B cell (primary cell): ENCODE results near the gene CKMT2. TPM values are rescaled to one million over a fixed set of nuclear protein-coding genes. Genes with fewer than 3 reads are reported as not detected.

ENCODE experiments used
- ATAC-seq: fragments of 200-7000 bp; cut with Tn5 transposase; one replicate; pipeline ENCODE4 v1.10.0; 2021; ENCODE audit warnings: low read depth, mild to moderate bottlenecking, moderate number of reproducible peaks, moderate library complexity
- CTCF ChIA-PET: fragments of 350-600 bp; sonication (Branson Sonifier 250); formaldehyde crosslinking; loops from one replicate; lab custom pipeline; 2021; ENCODE audit warnings: antibody characterized with exemption, inconsistent platforms; lab: Charles Lee
- POLR2A ChIA-PET: fragments of 350-600 bp; sonication (Branson Sonifier 250); formaldehyde crosslinking; loops from one replicate; lab custom pipeline; 2021; ENCODE audit warnings: antibody characterized with exemption; lab: Charles Lee
- DNase-seq: peaks from one replicate; pipeline ENCODE4 v3.0.0; 2013
- H2AFZ ChIP-seq: 2 replicates; pipeline ENCODE4 v1.6.1; 2012; ENCODE audit warnings: mild to moderate bottlenecking, low read depth, low read length; ENCODE audit not compliant: insufficient read depth, poor library complexity, severe bottlenecking
- H3K27ac ChIP-seq, 2 donors: 1 replicate in 1 of 2; 2 replicates in 1 of 2; pipeline ENCODE4 v1.5.1; 2012 to 2013; ENCODE audit warnings: low read length in 2 of 2, mild to moderate bottlenecking in 2 of 2, moderate library complexity in 1 of 2
- H3K27me3 ChIP-seq, 4 experiments: fragments of 200-600 bp in 1 of 4; sonication (generic) in 1 of 4; replicated peaks in 1 of 4; 1 replicate in 2 of 4; 2 replicates in 2 of 4; pipeline versions ENCODE4 v1.6.1 to v1.7.0; 2013 to 2016; ENCODE audit warnings: low read length in 3 of 4, mild to moderate bottlenecking in 2 of 4, mixed read lengths in 1 of 4, moderate library complexity in 1 of 4; ENCODE audit not compliant: insufficient read depth in 4 of 4, control insufficient read depth in 3 of 4; ENCODE audit errors: control extremely low read depth in 1 of 4
- H3K36me3 ChIP-seq, 2 experiments: replicated peaks in 1 of 2; 1 replicate in 1 of 2; 2 replicates in 1 of 2; pipeline versions ENCODE4 v1.6.1 to v1.7.1; 2013; ENCODE audit warnings: low read length in 1 of 2; ENCODE audit not compliant: insufficient read depth in 2 of 2, control insufficient read depth in 1 of 2; ENCODE audit errors: control extremely low read depth in 1 of 2, extremely low read depth in 1 of 2
- H3K4me1 ChIP-seq, 2 donors: fragments of 200-600 bp in 1 of 2; sonication (generic) in 1 of 2; 1 replicate in 1 of 2; 2 replicates in 1 of 2; pipeline versions ENCODE4 v1.5.1 to v1.6.1; 2013 to 2017; ENCODE audit warnings: low read length in 2 of 2; ENCODE audit not compliant: control insufficient read depth in 2 of 2, insufficient read depth in 2 of 2
- H3K4me2 ChIP-seq: replicated peaks from 2 replicates; pipeline ENCODE3; 2012; ENCODE audit warnings: mild to moderate bottlenecking, low read depth, low read length; ENCODE audit not compliant: poor library complexity, severe bottlenecking
- H3K4me3 ChIP-seq, 5 experiments: fragments of 200-600 bp in 1 of 5; sonication (generic) in 1 of 5; 1 replicate in 3 of 5; 2 replicates in 2 of 5; pipeline versions ENCODE4 v1.5.1 to v1.7.0; 2011 to 2016; ENCODE audit warnings: low read length in 4 of 5, mild to moderate bottlenecking in 4 of 5, low read depth in 2 of 5, control low read depth in 1 of 5, moderate library complexity in 1 of 5; ENCODE audit not compliant: insufficient read depth in 1 of 5; ENCODE audit errors: control extremely low read depth in 1 of 5, extremely low read depth in 1 of 5
- H3K79me2 ChIP-seq: fragments of 200-600 bp; sonication (generic); one replicate; pipeline ENCODE4 v1.6.0; 2016; ENCODE audit warnings: low read length; ENCODE audit not compliant: control insufficient read depth, insufficient read depth
- H3K9ac ChIP-seq: fragments of 200-600 bp; sonication (generic); 2 replicates; pipeline ENCODE4 v1.6.1; 2017; ENCODE audit warnings: mild to moderate bottlenecking, low read length, moderate library complexity
- H3K9me3 ChIP-seq, 3 donors: one replicate each; pipeline versions ENCODE4 v1.6.1 to v1.7.1; 2013; ENCODE audit warnings: low read length in 2 of 3; ENCODE audit not compliant: control insufficient read depth in 2 of 3, insufficient read depth in 1 of 3; ENCODE audit errors: control extremely low read depth in 1 of 3
- H4K20me1 ChIP-seq: 2 replicates; pipeline ENCODE4 v1.6.0; 2012; ENCODE audit warnings: mild to moderate bottlenecking, low read length; ENCODE audit not compliant: insufficient read depth, control insufficient read depth, poor library complexity, severe bottlenecking
- H3K27ac Mint-ChIP-seq: one replicate; pipeline ENCODE4 v1.8.0; 2021; ENCODE audit warnings: mixed read lengths
- H3K27me3 Mint-ChIP-seq: one replicate; pipeline ENCODE4 v1.8.0; 2021; ENCODE audit warnings: mixed read lengths
- H3K4me1 Mint-ChIP-seq: one replicate; pipeline ENCODE4 v1.8.0; 2021; ENCODE audit warnings: mixed read lengths
- H3K4me3 Mint-ChIP-seq: one replicate; pipeline ENCODE4 v1.8.0; 2021; ENCODE audit warnings: mixed read lengths
- H3K9me3 Mint-ChIP-seq: one replicate; pipeline ENCODE4 v1.8.0; 2022; ENCODE audit warnings: mixed read lengths; ENCODE audit not compliant: insufficient read depth
- CTCF ChIP-seq: fragments of 200-600 bp; IDR thresholded peaks from one replicate; pipeline ENCODE4 v1.8.0; 2022; ENCODE audit warnings: antibody characterized with exemption, mild to moderate bottlenecking
- EZH2 ChIP-seq: IDR thresholded peaks from 2 replicates; pipeline ENCODE4 v1.6.1; 2012; ENCODE audit warnings: borderline replicate concordance, low read depth, mild to moderate bottlenecking, moderate library complexity, low read length; ENCODE audit not compliant: insufficient read depth, poor library complexity, severe bottlenecking
- WGBS: methylation state at CpG from one replicate; pipeline ENCODE4 v1.1.5; 2013; ENCODE audit warnings: missing lambda C conversion rate; ENCODE audit not compliant: insufficient coverage; 5-methylcytosine and 5-hydroxymethylcytosine counted together
- intact Hi-C: fragments of 100-400 bp; cut with micrococcal nuclease; formaldehyde crosslinking; loops from one replicate; pipeline ENCODE4 v1.10.0; 2022
- polyA plus RNA-seq: library from polyadenylated mRNA; depleted of rRNA; stranded (reverse); fragments of >200 nt; gene quantifications from 2 replicates; pipeline ENCODE4 v1.2.3, GENCODE V29; 2012
- total RNA-seq, 2 donors: library from RNA; stranded (reverse); fragments of 120-200 nt in 1 of 2; gene quantifications; 1 replicate in 1 of 2; 2 replicates in 1 of 2; pipeline versions ENCODE4 v1.2.3 to v1.2.4, GENCODE V29; 2013 to 2022

CKMT2 gene
- total and polyA plus RNA-seq, 2 donors (not counting 1 experiment from before 2014, with no cell fraction given) = not detected

- Histone ChIP-seq H3K9me3 (no peaks in the 10 kb centered on the region), H2AFZ (no peak overlapping the region), H3K79me2 (no peaks in the 10 kb centered on the region), H4K20me1 (no peaks in the 10 kb centered on the region), H3K4me2 (no peak overlapping the region), H3K27me3 (no peaks in the 10 kb centered on the region), H3K27ac (no peak overlapping the region), H3K4me3 (no peak overlapping the region), H3K36me3 (no peaks in the 10 kb centered on the region), H3K9ac (no peak overlapping the region), H3K4me1 (no peaks in the 10 kb centered on the region)
- intact Hi-C loops = no loop called here
- WGBS = no CpG with 5 or more reads among the region's 3 CpGs
- no peak overlapping the region for H3K4me3 Mint-ChIP-seq
- TF ChIP-seq EZH2 = no peak
- no peak for TF ChIP-seq CTCF
- H3K9me3 Mint-ChIP-seq = no peaks in the 10 kb centered on the region
- DNase-seq (no peak), ATAC-seq (no peak)
- no peak overlapping the region for H3K27ac Mint-ChIP-seq
- ChIA-PET POLR2A (no interaction called here), CTCF (no interaction called here)
- H3K4me1 Mint-ChIP-seq = peaks cover 5% of the 10 kb centered on the region
- H3K27me3 Mint-ChIP-seq = peaks cover 4% of the 10 kb centered on the region
Observed at GRCh38 chr5:81216152-81216551, 17.0 kb upstream of the CKMT2 start.

- 100% methylated on average over 2 of the region's 3 CpGs for WGBS
- no peaks in the 10 kb centered on the region for H3K79me2 ChIP-seq
- no peaks in the 10 kb centered on the region for H3K9me3 Mint-ChIP-seq
- no peaks in the 10 kb centered on the region for H3K9me3 ChIP-seq
- no peaks in the 10 kb centered on the region for H4K20me1 ChIP-seq
- no peak overlapping the region for H3K9ac ChIP-seq
- ChIA-PET CTCF (no interaction called here), POLR2A (no interaction called here)
- H3K27me3 ChIP-seq = no peaks in the 10 kb centered on the region
- ATAC-seq (no peak), DNase-seq (no peak)
- TF ChIP-seq CTCF (no peak), EZH2 (no peak)
- H3K4me3 ChIP-seq = no peak overlapping the region
- no peak overlapping the region for H3K27ac Mint-ChIP-seq
- no peaks in the 10 kb centered on the region for H3K4me1 ChIP-seq
- H3K27me3 Mint-ChIP-seq = no peaks in the 10 kb centered on the region
- intact Hi-C loops = no loop called here
- no peaks in the 10 kb centered on the region for H3K4me1 Mint-ChIP-seq
- no peak overlapping the region for H3K27ac ChIP-seq
- H3K36me3 ChIP-seq = no peaks in the 10 kb centered on the region
- H3K4me2 ChIP-seq = no peak overlapping the region
- H2AFZ ChIP-seq = no peak overlapping the region
- H3K4me3 Mint-ChIP-seq = no peak overlapping the region
Observed at GRCh38 chr5:81219389-81219788, 13.7 kb upstream of the CKMT2 start.
